ENCODE measurements around the gene NAALADL2.

DNA sequence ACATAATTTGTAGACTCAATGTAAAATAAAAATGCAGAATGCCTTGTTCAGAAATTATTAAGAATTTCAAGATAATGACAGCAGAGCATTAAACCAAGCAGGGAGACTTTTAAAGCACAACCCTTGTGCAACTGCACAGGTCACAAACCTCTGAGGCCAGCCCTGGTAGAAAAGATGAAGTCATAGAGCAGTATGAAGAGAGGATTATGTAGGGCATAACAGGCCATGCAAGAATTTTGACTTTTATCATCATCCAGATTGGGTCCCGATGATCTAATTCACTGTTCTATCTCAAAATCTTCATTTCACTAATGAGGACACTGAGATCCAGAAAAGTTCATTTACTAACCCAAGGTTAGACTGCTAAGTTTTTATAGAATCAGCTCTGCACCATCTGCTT, 388.5 kb downstream of the NAALADL2 start:
- no peak for TF ChIP-seq CTCF (conservative IDR thresholded peaks at IDR 0.05 in 1 of 2, IDR thresholded peaks at IDR 0.05 in 1 of 2; ENCODE audit: low read depth in 1 of 2, low read length in 2 of 2)
- TF ChIP-seq EZH2 (IDR thresholded peaks at IDR 0.05; ENCODE audit: low read length, missing control alignments) = no peak
